ENCODE measurements around the gene PRR33.
A peak's percentile ranks its signal among the peaks of the same experiment; 100 is the strongest.

The PRR33 gene

GRCh38 chr11:1927026-1927847 is 35.5 kb upstream of the PRR33 start:
- no peak for DNase-seq (ENCODE audit: low read depth, low spot score)
- Histone ChIP-seq H3K4me3 (ENCODE audit: insufficient read length, low read depth) (no peak overlapping the region), H3K27me3 (ENCODE audit: insufficient read depth, insufficient read length) (no peaks in the 10 kb centered on the region), H3K4me1 (ENCODE audit: insufficient read depth, insufficient read length) (peaks cover 22% of the 10 kb centered on the region), H3K9me3 (ENCODE audit: insufficient read depth, low read length) (no peaks in the 10 kb centered on the region), H3K9ac (ENCODE audit: insufficient read length, low read depth) (peak overlapping the region; percentile 42), H3K36me3 (ENCODE audit: insufficient read depth, insufficient read length, low read length) (no peaks in the 10 kb centered on the region)
- TF ChIP-seq ZNF274 (IDR thresholded peaks at IDR 0.05; ENCODE audit: low read depth, low read length) (no peak), SUZ12 (IDR thresholded peaks at IDR 0.05; ENCODE audit: extremely low read depth, insufficient read depth, insufficient read length) (no peak), YY1 (IDR thresholded peaks at IDR 0.05; ENCODE audit: insufficient read depth, insufficient read length) (no peak)

GRCh38 chr11:1926156-1927025 is 34.7 kb upstream of the PRR33 start:
- Histone ChIP-seq H3K36me3 (ENCODE audit: insufficient read depth, insufficient read length, low read length) (no peaks in the 10 kb centered on the region), H3K27me3 (ENCODE audit: insufficient read depth, insufficient read length) (no peaks in the 10 kb centered on the region), H3K4me1 (ENCODE audit: insufficient read depth, insufficient read length) (peaks cover 24% of the 10 kb centered on the region), H3K9me3 (ENCODE audit: insufficient read depth, low read length) (no peaks in the 10 kb centered on the region), H3K4me3 (ENCODE audit: insufficient read length, low read depth) (no peak overlapping the region), H3K9ac (ENCODE audit: insufficient read length, low read depth) (no peak overlapping the region)
- no peak for TF ChIP-seq ZNF274 (IDR thresholded peaks at IDR 0.05; ENCODE audit: low read depth, low read length)
- TF ChIP-seq YY1 (IDR thresholded peaks at IDR 0.05; ENCODE audit: insufficient read depth, insufficient read length), result no peak
- TF ChIP-seq SUZ12 (IDR thresholded peaks at IDR 0.05; ENCODE audit: extremely low read depth, insufficient read depth, insufficient read length), result no peak
- no peak for DNase-seq (ENCODE audit: low read depth, low spot score)

GRCh38 chr11:1925373-1926155 is 33.9 kb upstream of the PRR33 start:
- Histone ChIP-seq H3K27me3 (ENCODE audit: insufficient read depth, insufficient read length) (no peaks in the 10 kb centered on the region), H3K36me3 (ENCODE audit: insufficient read depth, insufficient read length, low read length) (no peaks in the 10 kb centered on the region), H3K4me3 (ENCODE audit: insufficient read length, low read depth) (no peak overlapping the region), H3K9me3 (ENCODE audit: insufficient read depth, low read length) (no peaks in the 10 kb centered on the region), H3K9ac (ENCODE audit: insufficient read length, low read depth) (no peak overlapping the region), H3K4me1 (ENCODE audit: insufficient read depth, insufficient read length) (peaks cover 27% of the 10 kb centered on the region)
- no peak for DNase-seq (ENCODE audit: low read depth, low spot score)
- TF ChIP-seq ZNF274 (IDR thresholded peaks at IDR 0.05; ENCODE audit: low read depth, low read length) (no peak), YY1 (IDR thresholded peaks at IDR 0.05; ENCODE audit: insufficient read depth, insufficient read length) (no peak), SUZ12 (IDR thresholded peaks at IDR 0.05; ENCODE audit: extremely low read depth, insufficient read depth, insufficient read length) (no peak)

- TF ChIP-seq SUZ12 (IDR thresholded peaks at IDR 0.05; ENCODE audit: extremely low read depth, insufficient read depth, insufficient read length) (no peak), ZNF274 (IDR thresholded peaks at IDR 0.05; ENCODE audit: low read depth, low read length) (no peak), YY1 (IDR thresholded peaks at IDR 0.05; ENCODE audit: insufficient read depth, insufficient read length) (no peak)
- no peak overlapping the region for H3K9ac ChIP-seq (ENCODE audit: insufficient read length, low read depth)
- no peaks in the 10 kb centered on the region for H3K36me3 ChIP-seq (ENCODE audit: insufficient read depth, insufficient read length, low read length)
- no peaks in the 10 kb centered on the region for H3K27me3 ChIP-seq (ENCODE audit: insufficient read depth, insufficient read length)
- H3K4me1 ChIP-seq (ENCODE audit: insufficient read depth, insufficient read length), result peaks cover 27% of the 10 kb centered on the region
- no peak overlapping the region for H3K4me3 ChIP-seq (ENCODE audit: insufficient read length, low read depth)
- no peaks in the 10 kb centered on the region for H3K9me3 ChIP-seq (ENCODE audit: insufficient read depth, low read length)
- DNase-seq (ENCODE audit: low read depth, low spot score), result no peak
These were observed 33.1 kb upstream of the PRR33 start for GRCh38 chr11:1924646-1925372.

GRCh38 chr11:1924181-1924580 is 32.5 kb upstream of the PRR33 start:
- Histone ChIP-seq H3K4me3 (ENCODE audit: insufficient read length, low read depth) (no peak overlapping the region), H3K36me3 (ENCODE audit: insufficient read depth, insufficient read length, low read length) (no peaks in the 10 kb centered on the region), H3K4me1 (ENCODE audit: insufficient read depth, insufficient read length) (peaks cover 27% of the 10 kb centered on the region), H3K9me3 (ENCODE audit: insufficient read depth, low read length) (no peaks in the 10 kb centered on the region), H3K27me3 (ENCODE audit: insufficient read depth, insufficient read length) (no peaks in the 10 kb centered on the region), H3K9ac (ENCODE audit: insufficient read length, low read depth) (no peak overlapping the region)
- no peak for DNase-seq (ENCODE audit: low read depth, low spot score)
- TF ChIP-seq SUZ12 (IDR thresholded peaks at IDR 0.05; ENCODE audit: extremely low read depth, insufficient read depth, insufficient read length) (no peak), ZNF274 (IDR thresholded peaks at IDR 0.05; ENCODE audit: low read depth, low read length) (no peak), YY1 (IDR thresholded peaks at IDR 0.05; ENCODE audit: insufficient read depth, insufficient read length) (no peak)

- peaks cover 26% of the 10 kb centered on the region for H3K4me1 ChIP-seq (ENCODE audit: insufficient read depth, insufficient read length)
- H3K36me3 ChIP-seq (ENCODE audit: insufficient read depth, insufficient read length, low read length), result no peaks in the 10 kb centered on the region
- no peaks in the 10 kb centered on the region for H3K27me3 ChIP-seq (ENCODE audit: insufficient read depth, insufficient read length)
- H3K9ac ChIP-seq (ENCODE audit: insufficient read length, low read depth), result no peak overlapping the region
- DNase-seq (ENCODE audit: low read depth, low spot score), result no peak
- TF ChIP-seq YY1 (IDR thresholded peaks at IDR 0.05; ENCODE audit: insufficient read depth, insufficient read length) (no peak), SUZ12 (IDR thresholded peaks at IDR 0.05; ENCODE audit: extremely low read depth, insufficient read depth, insufficient read length) (no peak), ZNF274 (IDR thresholded peaks at IDR 0.05; ENCODE audit: low read depth, low read length) (no peak)
- no peak overlapping the region for H3K4me3 ChIP-seq (ENCODE audit: insufficient read length, low read depth)
- H3K9me3 ChIP-seq (ENCODE audit: insufficient read depth, low read length), result no peaks in the 10 kb centered on the region
These were observed 31.7 kb upstream of the PRR33 start for GRCh38 chr11:1923201-1923956.
